ENCODE measurements around the gene LRFN3.

LRFN3 gene

GRCh38 chr19:35991731-35992450 is 55.7 kb downstream of the LRFN3 start:
- ATAC-seq: no peak
- TF ChIP-seq ISL1 (CRISPR knock-in tag; IDR thresholded peaks at IDR 0.05) (no peak), BACH2 (CRISPR knock-in tag; IDR thresholded peaks at IDR 0.05; ENCODE audit: borderline replicate concordance) (no peak), ZNF8 (CRISPR knock-in tag; IDR thresholded peaks at IDR 0.05) (no peak), GLIS3 (CRISPR knock-in tag; IDR thresholded peaks at IDR 0.05) (no peak), ZFP30 (CRISPR knock-in tag; IDR thresholded peaks at IDR 0.05) (no peak), SNAI2 (CRISPR knock-in tag; IDR thresholded peaks at IDR 0.05) (no peak), PPARA (CRISPR knock-in tag; IDR thresholded peaks at IDR 0.05; ENCODE audit: borderline replicate concordance) (no peak), ZFP3 (CRISPR knock-in tag; IDR thresholded peaks at IDR 0.05) (no peak), RARB (CRISPR knock-in tag; IDR thresholded peaks at IDR 0.05) (no peak), POU6F1 (CRISPR knock-in tag; IDR thresholded peaks at IDR 0.05; ENCODE audit: borderline replicate concordance, low read depth) (no peak), OSR1 (CRISPR knock-in tag; IDR thresholded peaks at IDR 0.05) (no peak), PATZ1 (CRISPR knock-in tag; IDR thresholded peaks at IDR 0.05; ENCODE audit: borderline replicate concordance) (no peak), TCF4 (CRISPR knock-in tag; IDR thresholded peaks at IDR 0.05; ENCODE audit: borderline replicate concordance) (no peak)

GRCh38 chr19:35992907-35993765 is 57.0 kb downstream of the LRFN3 start:
- ATAC-seq: no peak
- TF ChIP-seq SNAI2 (CRISPR knock-in tag; IDR thresholded peaks at IDR 0.05) (no peak), CSDC2 (CRISPR knock-in tag; IDR thresholded peaks at IDR 0.05) (no peak), POU6F1 (CRISPR knock-in tag; IDR thresholded peaks at IDR 0.05; ENCODE audit: borderline replicate concordance, low read depth) (no peak), PPARA (CRISPR knock-in tag; IDR thresholded peaks at IDR 0.05; ENCODE audit: borderline replicate concordance) (no peak), ZNF8 (CRISPR knock-in tag; IDR thresholded peaks at IDR 0.05) (no peak), TSHZ2 (CRISPR knock-in tag; IDR thresholded peaks at IDR 0.05) (no peak), CREB5 (CRISPR knock-in tag; IDR thresholded peaks at IDR 0.05; ENCODE audit: low read depth) (no peak), ZC3H10 (CRISPR knock-in tag; IDR thresholded peaks at IDR 0.05) (no peak), ZFP30 (CRISPR knock-in tag; IDR thresholded peaks at IDR 0.05) (no peak), ARNTL (CRISPR knock-in tag; IDR thresholded peaks at IDR 0.05; ENCODE audit: borderline replicate concordance, low read depth) (no peak), RARB (CRISPR knock-in tag; IDR thresholded peaks at IDR 0.05) (no peak), TOX (CRISPR knock-in tag; IDR thresholded peaks at IDR 0.05; ENCODE audit: borderline replicate concordance) (no peak), ZNF565 (CRISPR knock-in tag; conservative IDR thresholded peaks at IDR 0.05; ENCODE audit: low read depth) (no peak), ISL1 (CRISPR knock-in tag; IDR thresholded peaks at IDR 0.05) (no peak), TCF4 (CRISPR knock-in tag; IDR thresholded peaks at IDR 0.05; ENCODE audit: borderline replicate concordance) (no peak)

Measured in SK-N-SH treated with all-trans-retinoic acid at 6 μM for 48 hours (cell line).